GM19455 (cell line): Measurements from ENCODE around the gene CCNG1.
"Not testable (repeated sequence)": the region's sequence is repeated elsewhere in the genome, so short reads cannot be mapped to it uniquely, and the experiment has no call there.

Source experiments
- ATAC-seq: cut with Tn5 transposase; IDR thresholded peaks from one replicate; pipeline ENCODE4 v1.9.1; 2021; ENCODE audit not compliant: unreplicated experiment

The CCNG1 gene, protein sequence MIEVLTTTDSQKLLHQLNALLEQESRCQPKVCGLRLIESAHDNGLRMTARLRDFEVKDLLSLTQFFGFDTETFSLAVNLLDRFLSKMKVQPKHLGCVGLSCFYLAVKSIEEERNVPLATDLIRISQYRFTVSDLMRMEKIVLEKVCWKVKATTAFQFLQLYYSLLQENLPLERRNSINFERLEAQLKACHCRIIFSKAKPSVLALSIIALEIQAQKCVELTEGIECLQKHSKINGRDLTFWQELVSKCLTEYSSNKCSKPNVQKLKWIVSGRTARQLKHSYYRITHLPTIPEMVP

GRCh38 chr5:163437309-163438182, at the start of gene CCNG1:
Gene CCNG1, plus strand, starts transcription at chr5:163437595. Its CDS starts 1,662 bp downstream, at chr5:163439257.
- peak; percentile 97 for ATAC-seq

DNA sequence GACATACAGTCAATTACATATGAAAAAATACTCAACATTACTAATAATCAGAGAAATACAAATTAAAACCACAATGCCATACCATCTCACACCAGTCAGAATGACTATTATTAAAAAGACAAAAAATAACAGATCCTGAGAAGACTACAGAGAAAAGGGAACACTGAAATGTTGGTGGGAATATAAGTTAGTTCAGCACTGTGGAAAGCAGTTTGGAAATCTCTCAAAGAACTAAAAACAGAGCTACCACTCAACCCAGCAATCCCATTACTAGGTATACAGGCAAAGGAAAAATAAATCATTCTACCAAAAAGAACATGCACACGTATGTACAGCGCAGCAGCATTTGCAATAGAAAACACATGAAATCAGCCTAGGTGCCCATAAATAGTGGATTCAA, 41.6 kb upstream of the CCNG1 start:
- ATAC-seq: no peak

GRCh38 chr5:163396818-163397340, 40.5 kb upstream of the CCNG1 start:
- not testable (repeated sequence) for ATAC-seq

DNA sequence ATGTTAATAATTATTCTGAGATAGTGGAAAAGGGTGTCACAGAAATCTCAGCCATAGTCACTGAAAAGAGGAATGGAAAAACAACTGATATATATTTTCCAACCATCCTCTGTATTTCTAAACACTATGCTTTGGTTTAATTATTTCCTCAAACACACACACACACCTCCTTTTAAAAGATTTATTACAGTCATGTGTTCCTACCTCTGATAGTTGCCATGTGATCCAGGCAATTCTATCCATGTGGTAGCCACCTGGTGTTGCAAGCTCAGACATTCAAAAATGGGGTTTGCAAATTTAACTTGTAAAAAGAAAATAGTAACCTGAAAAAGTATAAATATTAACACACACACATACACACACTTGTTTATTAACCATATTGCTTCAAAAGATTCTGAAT, 40.0 kb upstream of the CCNG1 start:
- no peak for ATAC-seq

DNA sequence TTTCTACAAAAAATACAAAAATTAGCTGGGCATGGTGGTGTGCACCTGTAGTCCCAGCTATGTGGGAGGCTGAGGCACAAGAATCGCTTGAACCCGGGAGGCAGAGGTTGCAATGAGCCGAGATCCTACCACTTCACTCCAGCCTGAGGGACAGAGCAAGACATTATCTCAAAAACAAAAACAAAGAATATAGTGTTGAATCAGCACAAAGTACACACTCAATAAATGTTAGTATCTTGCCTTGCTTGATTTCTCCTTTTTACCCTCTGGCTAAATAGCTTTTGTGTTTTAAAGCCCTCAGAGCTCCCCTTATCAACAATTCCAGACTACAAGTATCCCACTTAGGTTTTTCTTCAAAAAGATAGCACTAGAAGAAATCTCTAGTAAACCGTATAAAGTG, 37.5 kb upstream of the CCNG1 start:
- ATAC-seq: no peak

- ATAC-seq: no peak
Measured at GRCh38 chr5:163401271-163401670, 36.1 kb upstream of the CCNG1 start.

- ATAC-seq: no peak
Measured at GRCh38 chr5:163402007-163402406, 35.4 kb upstream of the CCNG1 start.

DNA sequence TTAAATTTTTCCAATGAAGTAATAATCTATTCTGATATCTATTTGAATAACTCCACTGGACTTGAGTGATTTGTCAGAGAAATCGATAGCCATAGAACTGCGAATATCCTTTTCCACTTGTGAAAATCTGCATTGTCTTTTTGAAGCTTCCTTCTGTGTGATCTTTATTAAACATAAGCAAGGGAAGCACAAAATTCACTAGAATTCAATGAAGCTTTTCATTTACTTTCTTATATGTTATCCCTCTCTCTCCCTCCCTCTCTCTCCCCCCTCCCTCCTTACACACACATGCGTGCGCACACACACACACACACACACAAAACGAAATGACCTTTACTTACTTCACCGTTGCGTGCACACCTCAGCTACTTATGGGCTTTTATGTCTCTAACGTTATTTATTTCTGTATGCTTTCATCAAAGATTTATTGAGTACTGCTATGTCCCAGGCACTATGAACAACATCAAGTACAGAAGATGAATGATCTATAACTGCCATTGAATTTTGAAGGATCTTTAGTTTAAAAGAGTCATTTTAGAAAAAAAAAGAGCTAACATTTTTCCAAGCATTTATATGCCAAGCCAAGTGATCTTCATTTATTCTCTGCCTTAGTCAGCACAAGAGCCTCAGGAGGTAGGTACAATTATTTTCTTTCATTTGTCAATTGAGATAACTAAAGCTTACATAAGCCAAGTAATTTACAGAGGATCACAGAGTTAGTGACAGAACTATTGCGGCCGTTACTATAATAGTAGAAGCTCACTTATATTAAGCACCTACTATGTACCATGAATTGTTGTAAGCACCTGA, 32.8 kb upstream of the CCNG1 start:
- ATAC-seq: no peak

GRCh38 chr5:163407034-163407655, 30.2 kb upstream of the CCNG1 start:
- peak; percentile 94 for ATAC-seq

DNA sequence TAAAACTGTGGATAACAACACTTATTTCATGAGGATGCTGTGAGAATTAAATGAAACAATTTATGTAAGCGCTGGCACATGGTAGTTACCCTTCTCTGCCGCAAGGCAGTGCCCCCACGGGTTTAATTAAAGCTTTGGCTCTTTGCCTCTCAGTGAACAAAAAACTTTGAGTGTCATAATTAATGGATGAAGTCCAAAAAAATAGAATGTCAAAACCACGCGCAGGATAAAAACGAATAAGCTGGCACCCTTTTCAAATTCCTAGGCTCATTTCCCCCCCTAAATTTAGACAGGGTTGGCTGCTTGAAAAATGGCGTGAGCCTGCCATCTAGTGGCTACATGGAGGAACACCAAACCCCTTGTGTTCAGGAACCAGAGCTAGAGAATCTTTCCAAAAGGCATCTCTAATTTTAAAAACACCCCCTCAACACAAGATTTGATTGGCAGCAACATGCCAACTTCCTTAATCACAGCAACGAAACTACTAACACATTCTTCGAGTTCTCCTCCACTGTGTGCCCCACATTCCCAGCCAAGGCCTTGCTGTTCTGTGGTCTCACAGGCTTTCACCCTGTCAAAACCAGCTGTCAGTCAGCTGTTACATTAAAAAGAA, 29.0 kb upstream of the CCNG1 start:
- peak; percentile 73 for ATAC-seq

- ATAC-seq: no peak
Measured at GRCh38 chr5:163409384-163409783, 28.0 kb upstream of the CCNG1 start.

DNA sequence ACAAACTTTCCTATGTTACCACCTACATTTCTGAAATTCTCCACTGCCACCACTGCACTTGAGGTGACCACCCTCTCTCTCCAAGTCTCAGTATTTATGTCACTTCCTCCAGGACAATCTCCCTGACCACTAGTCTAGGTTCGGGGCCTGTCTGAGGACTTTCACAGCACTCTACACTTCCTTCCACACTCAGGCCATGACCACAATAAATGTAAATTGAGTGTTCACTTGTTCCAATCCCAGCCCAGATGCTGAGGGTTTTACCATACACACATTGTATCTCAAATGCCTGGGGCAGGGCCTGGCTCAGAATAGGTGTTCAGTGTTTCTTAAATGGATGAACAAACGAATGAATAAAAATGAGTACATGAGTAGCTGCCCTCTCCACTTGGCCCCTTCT, 26.9 kb upstream of the CCNG1 start:
- no peak for ATAC-seq

GRCh38 chr5:163415673-163416072, 21.7 kb upstream of the CCNG1 start:
- not testable (repeated sequence) for ATAC-seq

- ATAC-seq: no peak
Measured at GRCh38 chr5:163424836-163425235, 12.6 kb upstream of the CCNG1 start.

DNA sequence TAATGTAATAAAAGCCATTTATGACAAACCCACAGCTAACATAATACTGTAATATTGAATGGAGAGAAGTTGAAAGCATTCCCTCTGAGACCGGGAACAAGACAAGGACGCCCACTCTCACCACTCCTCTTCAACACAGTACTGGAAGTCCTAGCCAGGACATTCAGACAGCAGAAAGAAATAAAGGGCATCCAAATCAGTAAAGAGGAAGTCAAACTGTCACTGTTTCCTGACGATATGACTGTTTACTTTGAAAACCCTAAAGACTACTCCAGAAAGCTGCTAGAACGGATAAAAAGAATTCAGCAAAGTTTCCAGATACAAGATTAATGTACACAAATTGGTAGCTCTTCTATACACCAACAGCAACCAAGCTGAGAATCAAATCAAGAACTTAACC, 11.3 kb upstream of the CCNG1 start:
- ATAC-seq: not testable (repeated sequence)

- ATAC-seq: no peak
Measured at GRCh38 chr5:163432544-163432943, 4.9 kb upstream of the CCNG1 start.

GRCh38 chr5:163433271-163433670, 4.1 kb upstream of the CCNG1 start:
- no peak for ATAC-seq

GRCh38 chr5:163434401-163434866, 3.0 kb upstream of the CCNG1 start:
- ATAC-seq: no peak

DNA sequence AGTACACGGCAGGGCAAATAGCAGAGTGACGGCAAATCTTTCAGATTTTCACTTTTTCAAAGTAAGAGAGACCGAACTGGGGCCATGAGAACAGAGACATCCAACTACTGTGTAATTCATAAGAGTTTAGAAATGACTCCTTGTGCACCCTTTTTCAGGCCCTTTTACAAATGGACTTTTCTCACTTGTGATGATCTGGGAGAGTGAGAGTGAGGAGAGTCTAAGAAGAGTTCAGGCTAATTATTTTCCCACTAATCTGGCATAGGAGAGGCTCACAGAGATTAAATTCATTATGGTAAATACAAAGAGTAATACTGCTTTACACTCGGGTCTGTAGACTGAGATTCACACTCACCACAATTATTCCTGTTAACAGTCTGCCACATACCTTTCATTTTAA, 880 bp upstream of the CCNG1 start:
- no peak for ATAC-seq

GRCh38 chr5:163437011-163437308, 435 bp upstream of the CCNG1 start:
- ATAC-seq: no peak

GRCh38 chr5:163439092-163439425, 1.7 kb downstream of the CCNG1 start:
- ATAC-seq: no peak
